HG03095 (cell line): ENCODE data around the gene TMC4.
A peak's percentile ranks its signal among the peaks of the same experiment; 100 is the strongest.
"Not testable (repeated sequence)": the region's sequence is repeated elsewhere in the genome, so short reads cannot be mapped to it uniquely, and the experiment has no call there.

Experiments
- ATAC-seq: cut with Tn5 transposase; IDR thresholded peaks from one replicate; pipeline ENCODE4 v1.9.1; 2021; ENCODE audit warnings: moderate library complexity; ENCODE audit not compliant: unreplicated experiment

The TMC4 gene

DNA sequence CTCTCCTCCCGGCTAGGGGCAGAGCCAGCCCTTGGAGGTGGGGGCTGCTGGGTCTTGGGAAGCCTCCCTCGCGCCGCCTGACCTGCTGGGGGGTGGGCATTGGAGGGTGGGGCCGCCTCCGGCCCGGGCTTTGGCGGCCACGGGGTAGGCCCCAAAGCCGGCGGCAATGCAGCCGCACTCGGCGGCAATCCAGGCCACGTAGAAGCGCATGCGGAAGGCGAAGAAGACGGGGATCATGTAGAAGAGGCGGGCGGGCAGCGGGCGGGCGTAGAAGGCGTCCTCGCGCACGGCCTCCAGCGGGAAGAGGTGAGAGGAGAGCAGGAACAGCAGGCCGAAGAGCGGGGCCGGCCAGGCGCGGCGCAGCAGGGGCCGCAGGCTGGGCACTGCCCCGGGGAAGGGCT is 7.7 kb upstream of the TMC4 start:
- ATAC-seq, result no peak

DNA sequence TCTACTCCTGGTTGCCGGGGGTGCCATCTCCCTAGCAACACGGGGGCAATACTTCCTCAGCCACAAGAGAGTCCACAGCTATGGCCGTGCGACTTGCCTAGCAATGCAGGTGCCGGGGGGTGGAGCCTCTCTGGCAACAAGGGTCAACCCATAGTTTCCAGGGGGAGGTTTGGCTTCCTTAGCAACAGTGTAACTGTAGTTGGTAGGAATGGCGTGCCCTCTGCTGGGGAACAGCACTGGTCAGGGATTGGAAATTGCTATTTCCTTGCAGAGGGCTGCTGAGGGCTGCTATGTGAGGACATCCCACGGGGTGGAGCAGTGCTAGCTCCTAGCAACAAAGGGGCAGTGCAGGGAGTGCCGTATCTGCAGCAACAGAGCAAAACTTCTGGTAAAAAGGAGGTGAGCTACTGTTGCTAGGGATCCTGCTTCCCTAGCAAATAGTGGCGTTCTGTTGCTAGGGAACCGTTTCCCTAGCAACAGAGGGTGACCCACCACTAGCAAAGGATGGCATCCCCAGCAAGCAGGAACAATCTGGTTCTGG is 7.0 kb upstream of the TMC4 start:
- no peak for ATAC-seq

DNA sequence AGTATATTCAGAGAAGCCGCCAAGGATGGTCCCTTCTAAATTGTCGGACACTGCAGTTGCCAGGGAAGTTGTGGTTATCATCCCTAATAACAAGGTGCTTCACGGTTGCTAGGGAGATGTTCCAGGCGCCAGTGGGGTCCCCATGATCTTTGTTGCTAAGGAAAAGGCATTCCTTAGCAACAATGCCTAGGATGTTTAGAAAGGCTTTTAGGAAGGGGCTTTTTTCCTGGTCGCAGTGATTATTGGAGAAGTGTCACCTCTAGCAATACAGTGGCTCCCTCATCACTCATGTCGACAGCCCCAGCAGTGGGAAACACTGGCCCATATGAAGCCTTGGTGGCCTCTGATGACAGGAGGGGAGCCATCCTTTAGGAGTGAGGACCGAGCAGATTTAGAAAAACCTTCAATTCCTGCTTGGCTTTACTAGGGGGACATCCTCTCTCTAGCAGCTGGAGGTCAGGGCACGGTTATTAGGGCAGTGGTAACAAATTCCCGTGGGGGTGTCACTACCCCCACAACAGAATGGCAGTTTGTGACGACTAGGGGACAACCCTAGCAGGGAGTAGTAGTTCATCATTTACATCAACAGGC is 6.4 kb upstream of the TMC4 start:
- ATAC-seq, result no peak

DNA sequence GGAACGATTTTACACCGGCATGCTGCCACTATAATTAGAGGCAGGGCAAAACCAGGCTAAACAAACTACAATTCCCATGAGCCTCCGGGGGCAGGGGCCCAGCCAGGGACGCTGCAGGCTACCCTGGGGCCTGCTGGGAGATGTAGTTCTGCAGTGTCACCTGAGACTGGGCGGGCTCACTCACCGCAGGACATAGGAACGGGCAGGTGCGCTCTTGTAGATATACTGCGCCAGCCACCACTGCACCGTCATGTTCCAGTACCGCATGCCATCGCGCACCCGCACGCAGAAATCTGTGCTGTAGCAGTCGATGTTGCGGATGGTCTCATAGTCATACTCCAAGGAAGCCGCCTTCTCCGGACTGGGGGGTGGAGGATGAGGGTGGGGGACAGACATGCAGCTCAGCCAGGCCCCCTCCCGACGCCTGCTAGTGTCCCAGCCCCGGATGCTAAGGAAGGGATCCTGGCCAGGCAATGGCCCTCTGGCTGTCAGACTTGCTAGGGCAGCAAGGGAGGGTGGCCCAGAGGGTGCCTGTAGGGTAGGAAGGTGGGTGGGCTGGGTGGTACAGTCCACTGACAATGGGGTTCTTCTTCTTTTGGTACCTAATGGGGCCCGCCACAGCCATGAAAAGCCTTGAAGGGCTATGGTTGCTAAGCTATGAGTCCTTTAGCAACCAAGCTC is 5.8 kb upstream of the TMC4 start:
- no peak for ATAC-seq

DNA sequence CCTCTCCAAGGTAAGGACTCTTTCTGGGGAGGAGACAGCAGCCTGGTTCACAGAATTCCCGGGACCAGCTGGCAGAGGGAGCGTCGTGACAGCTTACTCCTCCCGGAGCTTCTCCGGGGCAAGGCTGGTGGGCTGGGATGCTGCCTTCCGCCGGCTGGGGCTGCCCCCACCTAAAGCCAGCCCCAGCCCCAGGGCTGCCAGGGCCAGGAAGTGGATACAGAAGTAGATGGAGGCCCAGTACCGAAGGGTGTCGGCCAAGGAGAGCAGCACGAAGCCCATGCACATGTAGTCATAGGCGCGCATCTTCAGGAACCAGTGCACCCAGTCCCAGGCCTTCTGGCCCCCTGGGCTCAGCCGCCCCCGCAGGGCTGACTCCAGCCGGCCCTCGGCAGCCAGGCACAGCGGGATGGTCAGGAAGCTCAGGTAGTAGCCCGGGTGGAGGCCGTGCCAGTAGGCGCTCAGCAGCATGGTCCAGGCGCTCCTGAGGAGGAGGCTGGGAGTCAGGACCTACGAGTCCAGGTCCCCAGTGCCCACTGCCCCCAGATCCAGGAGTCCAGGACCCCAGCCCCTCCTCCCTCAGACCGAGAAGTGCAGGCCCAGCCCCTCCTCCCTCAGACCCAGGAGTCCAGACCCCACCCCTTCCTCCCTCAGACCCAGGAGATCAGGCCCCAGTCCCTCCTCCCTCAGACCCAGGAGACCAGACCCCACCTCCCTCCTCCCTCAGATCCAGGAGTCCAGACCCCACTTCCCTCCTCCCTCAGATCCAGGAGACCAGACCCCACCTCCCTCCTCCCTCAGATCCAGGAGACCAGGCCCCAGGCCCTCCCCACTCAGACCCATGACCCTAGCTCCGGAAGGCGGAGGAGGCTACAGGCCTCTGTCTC is 1.2 kb upstream of the TMC4 start:
- ATAC-seq, result no peak

DNA sequence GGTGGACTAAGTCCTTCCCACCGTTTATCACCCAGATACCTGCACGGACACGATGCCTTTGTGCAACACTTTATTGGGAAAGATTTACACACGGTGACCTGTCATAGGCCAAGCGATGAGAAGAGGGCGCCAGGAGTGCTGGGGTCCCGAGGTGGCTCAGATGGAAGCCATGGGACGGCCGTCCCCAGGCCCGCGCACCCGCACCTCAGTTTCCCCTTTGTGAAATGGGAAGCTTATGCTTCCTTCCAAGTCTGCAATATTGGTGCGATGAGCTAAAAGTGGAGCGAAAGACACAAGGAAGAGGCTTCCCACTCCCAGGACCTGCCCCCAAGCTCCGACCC is 369 bp upstream of the TMC4 start:
- ATAC-seq, result no peak

DNA sequence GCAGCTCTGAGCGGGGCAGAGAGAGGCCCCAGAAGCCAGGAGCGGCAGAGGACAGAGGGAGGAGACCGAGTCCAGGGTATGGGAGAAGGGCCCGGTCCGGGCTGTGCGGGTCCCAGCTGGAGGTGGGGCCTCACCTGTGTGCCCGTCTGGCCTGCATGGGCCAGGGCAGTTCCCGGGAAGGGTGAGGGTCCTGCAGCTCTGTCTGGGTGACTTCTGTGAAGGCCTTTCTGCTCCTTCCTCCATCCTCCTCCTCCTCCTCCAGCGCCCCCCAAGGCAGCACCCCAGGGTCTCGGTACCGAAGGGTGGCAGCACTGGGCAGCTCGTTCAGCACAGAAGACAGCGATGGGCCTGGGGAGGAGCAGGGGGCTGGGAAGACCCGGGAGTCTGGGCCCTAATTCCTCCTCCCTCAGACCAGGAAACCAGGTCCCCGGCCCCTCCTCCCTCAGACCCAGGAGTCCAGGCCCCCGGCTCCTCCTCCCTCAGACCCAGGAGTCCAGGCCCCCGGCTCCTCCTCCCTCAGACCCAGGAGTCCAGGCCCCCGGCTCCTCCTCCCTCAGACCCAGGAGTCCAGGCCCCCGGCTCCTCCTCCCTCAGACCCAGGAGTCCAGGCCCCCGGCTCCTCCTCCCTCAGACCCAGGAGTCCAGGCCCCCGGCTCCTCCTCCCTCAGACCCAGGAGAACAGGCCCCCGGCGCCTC is 1.1 kb downstream of the TMC4 start:
- not testable (repeated sequence) for ATAC-seq

DNA sequence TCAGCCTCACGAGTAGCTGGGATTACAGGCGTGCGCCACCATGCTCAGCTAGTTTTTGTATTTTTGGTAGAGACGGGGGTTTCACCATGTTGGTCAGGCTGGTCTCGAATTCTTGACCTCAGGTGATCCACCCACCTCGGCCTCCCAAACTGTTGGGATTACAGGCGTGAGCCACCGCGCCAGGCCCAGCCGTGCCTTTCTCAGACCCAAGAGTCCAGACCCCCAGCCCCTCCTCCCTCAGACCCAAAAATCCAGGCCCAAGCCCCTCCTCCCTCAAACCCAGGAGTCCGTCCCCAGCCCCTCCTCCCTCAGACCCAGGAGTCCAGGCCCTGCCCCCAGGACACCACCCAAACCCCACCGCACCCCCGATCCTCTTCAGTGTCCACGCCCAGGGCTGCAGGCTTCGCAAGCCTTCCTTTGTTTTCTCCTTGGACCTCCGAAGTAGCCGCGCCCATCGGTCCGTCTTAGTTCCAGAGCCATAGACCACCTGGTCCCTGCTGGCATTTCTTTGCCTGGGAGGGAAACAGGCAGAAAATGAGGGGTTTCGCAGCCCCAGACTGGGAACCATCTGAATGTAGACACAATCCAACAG is 3.7 kb downstream of the TMC4 start:
- ATAC-seq, result no peak

DNA sequence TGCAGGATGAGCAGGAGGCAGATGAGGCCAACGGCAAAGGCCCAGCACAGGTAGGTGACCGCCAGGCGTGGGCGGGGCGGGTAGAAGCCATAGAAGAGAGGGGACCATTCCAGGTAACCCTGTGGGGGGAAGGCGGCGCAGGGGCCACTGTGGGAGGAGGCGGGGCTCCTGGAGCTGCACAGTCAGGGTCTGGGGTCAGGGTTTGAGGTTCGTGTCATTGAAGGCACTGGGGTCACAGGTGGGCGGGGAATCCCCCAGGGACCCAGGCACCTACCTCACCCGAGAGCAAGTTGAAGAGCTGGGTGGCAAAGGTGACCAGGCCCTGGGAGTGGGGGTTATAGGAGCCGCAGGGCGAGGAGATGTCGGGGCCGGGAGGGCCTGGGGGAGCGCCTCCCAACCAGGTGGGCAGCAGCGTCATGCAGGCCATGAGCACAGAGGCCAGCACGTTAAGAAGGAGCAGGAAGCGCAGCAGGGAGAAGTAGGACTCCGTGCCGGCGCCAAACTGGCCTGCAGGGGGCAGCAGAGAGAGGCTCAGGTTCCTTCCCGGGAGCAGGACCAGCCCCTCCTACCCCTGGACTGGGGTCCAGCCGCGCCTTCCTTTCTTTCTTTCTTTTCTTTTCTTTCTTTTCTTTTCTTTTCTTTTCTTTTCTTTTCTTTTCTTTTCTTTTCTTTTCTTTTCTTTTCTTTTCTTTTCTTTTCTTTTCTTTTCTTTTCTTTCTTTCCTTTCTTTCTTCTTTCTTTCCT is 4.6 kb downstream of the TMC4 start:
- no peak for ATAC-seq

DNA sequence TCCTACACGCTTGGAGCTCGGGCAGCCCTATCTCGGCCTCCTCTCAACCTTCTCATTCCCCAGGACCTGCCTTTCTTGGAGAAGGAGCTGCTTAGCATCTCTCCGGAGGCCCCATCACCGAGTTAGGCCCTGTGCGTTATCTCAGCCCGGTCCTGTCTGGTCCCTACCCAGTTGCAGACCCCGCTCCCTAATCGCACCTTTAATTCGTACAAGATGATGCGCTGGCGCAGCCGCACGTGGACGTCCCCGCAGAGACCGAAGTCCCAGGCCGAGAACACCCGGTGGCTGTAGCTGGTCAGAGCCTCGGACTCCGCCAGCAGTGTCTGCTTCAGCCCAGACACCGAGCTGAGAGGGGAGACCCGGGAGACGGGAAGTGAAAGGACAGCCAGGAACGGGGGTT is 7.7 kb downstream of the TMC4 start:
- ATAC-seq, result no peak

DNA sequence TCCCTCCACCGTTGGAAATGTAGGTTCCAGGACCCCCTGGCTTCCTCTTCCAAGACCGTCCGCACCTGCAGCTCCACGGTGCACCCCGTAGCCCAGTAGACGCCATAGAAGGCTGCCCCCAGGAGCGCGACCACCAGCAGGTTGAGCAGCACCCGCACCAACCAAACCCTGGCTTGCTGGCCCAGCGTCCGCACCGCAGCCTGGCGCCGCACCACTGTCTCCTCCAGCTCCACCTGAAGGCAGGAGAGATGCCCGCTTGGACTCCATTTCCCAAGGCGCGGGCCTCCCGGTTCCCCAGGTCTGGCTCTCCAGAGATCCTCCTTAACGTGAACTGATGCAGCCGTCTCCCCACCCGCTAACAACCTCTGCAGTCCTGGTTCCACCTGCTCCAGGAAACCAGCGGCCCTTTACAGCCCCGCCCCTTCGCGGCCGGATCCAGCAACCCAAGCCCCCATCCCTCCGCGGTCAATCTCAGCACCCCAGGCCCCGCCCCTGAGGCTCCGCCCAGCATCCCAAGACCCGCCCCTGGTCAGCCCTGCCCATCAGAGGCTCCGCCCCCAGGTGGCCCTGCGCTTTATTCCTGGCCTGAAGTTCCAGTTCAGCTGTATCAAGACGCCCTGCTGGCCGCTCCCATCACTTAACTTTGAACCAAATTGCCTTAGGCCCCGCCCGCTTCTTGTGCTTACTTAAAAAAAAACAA is 8.4 kb downstream of the TMC4 start:
- no peak for ATAC-seq

DNA sequence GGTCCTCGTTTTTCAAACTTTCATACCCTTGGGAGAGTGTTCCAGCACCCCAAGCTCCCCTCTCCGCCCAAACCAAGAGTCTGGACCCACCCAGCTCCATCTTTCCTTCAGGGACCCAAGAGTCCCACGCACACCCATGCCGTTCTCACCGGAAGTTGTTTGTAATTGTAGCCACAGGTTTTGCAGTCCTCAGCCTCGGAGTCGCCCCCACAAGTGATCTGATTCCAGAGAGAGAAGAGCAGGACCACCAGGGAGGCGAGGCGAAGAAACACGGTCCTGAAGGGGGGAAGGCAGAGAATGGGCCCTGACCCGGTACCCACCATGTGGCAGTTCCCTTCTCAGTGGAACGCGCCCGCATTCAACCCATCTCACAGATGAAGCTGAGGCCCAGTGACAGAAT is 10.1 kb downstream of the TMC4 start:
- no peak for ATAC-seq

DNA sequence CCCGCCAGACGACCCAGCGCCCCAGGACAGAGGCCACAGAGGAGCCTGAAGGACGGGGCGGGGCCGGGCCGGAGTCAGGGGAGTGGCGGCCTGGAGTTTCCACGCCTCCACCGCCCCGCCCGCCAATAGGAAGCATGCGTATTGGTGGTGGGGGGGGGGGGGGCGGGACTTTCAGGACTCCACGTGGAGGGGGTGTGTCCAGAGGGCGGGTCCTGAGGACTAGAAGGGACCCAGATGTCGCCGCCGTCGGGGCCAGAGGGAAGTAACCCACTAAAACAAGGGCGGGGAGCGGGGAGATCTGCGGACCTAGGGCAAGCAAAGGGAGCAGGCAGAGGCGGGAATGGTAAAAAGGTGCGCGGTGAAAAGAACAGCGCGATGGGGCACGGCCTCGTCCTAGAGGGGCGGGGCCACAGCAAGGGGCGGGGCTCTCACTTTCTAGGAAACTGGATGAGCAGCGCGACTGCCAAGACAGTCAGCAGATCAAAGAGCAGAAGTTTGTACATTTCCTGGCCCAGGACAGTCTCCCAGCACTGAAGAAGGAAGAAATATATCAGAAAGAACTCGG is 10.6 kb downstream of the TMC4 start:
- ATAC-seq, result no peak

DNA sequence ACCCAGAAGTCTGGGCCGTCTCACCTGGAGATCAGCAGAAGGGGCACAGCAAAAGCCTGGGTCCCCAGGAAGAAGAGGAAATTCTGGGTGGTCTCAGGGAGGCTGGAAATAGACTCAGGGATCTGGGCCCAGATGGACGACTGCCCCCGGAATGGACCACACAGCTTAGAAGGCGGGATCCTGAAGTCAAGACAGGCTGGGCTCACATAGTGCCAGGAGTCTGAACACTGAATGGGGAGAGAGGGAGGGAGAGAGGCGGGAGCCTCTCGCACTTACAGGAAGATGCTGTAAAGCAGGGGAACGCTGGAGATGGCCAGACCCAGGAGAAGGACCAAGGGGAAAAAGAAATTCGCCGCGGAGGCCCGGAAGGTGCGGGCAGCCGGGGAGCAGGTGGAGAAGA is 12.1 kb downstream of the TMC4 start:
- no peak for ATAC-seq

DNA sequence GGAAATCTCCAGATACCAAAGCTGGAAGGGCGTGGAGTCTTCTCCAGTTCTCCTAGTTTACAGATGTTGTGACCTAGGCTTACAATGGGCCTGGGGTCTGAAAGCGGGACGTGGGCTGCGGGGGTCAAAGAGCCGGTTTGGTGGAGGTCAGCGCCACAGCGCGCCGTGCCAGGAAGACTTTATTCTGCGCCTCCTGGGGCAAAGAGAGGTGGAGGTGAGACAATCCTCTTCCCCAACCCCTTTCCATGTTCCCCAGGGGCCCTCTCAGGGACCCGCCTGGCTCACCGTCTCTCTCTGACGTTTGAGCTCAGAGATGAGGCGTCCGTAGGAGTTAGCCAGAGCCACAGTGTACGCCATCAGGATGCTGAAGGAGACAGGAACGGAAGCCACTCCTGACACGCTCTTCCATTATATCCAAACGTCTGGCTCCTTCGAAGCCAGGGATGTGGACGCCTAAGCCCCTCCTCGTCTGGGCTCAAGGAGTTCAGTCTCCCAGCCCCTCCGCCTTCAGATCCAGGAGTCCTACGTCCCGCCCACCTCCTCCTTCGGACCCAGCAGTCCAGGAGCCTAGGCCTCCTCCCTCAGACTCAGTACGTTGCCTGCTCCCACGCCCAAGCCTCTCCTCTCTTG is 12.7 kb downstream of the TMC4 start:
- peak; percentile 0 for ATAC-seq

DNA sequence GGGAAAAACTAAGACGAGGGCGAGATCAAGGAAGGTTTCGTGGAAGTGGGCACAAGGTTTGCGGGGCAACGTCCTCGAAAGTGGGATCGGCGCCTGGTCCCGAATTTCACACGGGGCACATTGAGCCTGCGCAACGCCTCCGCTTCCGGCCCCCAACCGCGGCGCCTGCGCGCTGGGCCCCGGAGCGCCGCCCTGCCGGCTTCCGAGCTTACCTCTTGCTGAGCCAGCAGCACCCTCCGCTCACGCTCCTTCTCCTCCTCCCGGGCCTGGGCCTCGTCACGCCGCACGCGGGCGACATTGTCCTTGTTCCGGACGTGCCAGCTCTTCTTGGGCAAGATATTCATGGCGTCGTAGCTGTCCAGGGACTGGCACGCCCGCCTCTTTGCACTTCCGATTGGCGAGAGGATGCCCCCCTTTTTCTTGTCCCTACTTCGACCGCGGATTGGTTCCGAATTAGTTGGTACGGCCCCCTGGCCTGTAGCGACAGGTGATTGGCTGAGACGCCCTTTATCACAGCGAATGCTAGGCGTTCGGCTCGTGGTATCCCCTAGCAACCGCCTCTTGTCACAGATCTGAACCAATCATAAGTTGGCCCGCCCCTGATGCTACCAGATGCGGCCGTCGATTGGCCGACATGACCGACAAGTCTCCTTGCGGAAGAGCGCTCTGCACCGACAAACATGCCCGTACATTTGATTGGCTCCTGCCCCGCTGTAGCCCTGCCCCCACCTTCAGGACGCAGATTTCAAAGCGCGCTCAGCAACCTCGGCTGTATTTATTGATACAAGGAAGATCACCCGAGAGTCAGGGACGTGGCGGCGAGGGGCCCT is 13.4 kb downstream of the TMC4 start, which contains the start of gene LENG1:
Gene LENG1, minus strand, starts transcription at position 370 of the 830 bp plus-strand sequence. Its CDS starts 26 bp downstream, at position 344.
- peak; percentile 84 for ATAC-seq

DNA sequence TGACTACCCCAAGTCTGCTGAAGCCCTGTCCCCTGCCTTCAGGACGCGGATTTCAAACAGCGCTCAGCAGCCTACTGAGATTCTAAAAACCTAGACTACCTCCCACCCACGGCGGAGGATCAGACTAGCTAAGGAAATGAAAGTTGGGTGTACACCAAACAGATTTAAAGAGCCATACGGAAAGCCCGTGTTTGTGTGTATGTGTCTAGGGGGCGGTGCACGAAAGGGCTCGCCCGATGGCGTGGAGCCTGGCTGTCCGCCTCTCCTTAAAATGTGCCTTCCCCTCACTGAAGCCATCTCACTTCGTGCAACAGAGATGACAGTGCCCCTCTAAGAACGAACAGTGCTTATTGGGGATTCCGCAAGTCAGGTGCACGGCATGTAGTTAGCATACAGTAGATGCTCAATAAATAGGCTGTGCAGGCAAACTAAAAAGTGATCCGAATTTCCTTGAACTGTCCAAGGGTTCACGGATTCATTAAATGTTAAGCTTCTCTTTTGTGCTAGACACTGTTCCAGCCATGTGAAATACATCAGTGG is 14.1 kb downstream of the TMC4 start:
- ATAC-seq, result no peak

DNA sequence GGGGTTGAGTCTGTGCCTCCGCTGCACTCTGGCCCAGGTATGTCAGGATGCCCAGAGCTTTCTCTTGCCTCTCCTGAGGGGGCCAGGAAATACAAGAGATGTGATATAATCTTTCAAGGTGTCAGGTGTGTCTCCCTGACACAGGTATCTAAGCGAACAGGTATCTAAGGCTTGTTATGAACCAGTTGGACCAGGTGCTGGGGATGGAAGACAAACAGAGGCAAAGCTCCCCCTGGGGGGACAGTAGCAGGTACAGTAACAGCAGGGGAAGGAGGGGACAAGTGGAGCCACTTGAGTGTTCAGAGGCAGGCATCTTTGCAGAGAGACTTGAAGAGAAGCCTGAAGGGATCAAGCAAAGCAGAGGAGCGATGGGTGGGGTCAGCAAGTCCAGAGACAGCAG is 16.0 kb downstream of the TMC4 start:
- no peak for ATAC-seq
